CD4-positive, alpha-beta T cell treated with Interleukin-17A for 1 hour (primary cell): ENCODE results near the gene ANTKMT.
"Not testable (repeated sequence)": the region's sequence is repeated elsewhere in the genome, so short reads cannot be mapped to it uniquely, and the experiment has no call there.

Experiments used
- DNase-seq: peaks from one replicate; pipeline ENCODE4 v3.0.0-alpha.2; 2020

Gene ANTKMT

GRCh38 chr16:728890-729744, 8.2 kb downstream of the ANTKMT start:
- DNase-seq = no peak

GRCh38 chr16:729768-730665, 9.1 kb downstream of the ANTKMT start:
- no peak for DNase-seq

- no peak for DNase-seq
These were observed 9.9 kb downstream of the ANTKMT start for GRCh38 chr16:730666-731509.

- no peak for DNase-seq
These were observed 11.4 kb downstream of the ANTKMT start for GRCh38 chr16:732332-732731.

GRCh38 chr16:732936-733335, 12.0 kb downstream of the ANTKMT start:
- DNase-seq = no peak

GRCh38 chr16:733382-734207, 12.6 kb downstream of the ANTKMT start:
- no peak for DNase-seq

GRCh38 chr16:734208-734980, 13.4 kb downstream of the ANTKMT start:
- no peak for DNase-seq

GRCh38 chr16:734981-735881, 14.3 kb downstream of the ANTKMT start:
- no peak for DNase-seq

GRCh38 chr16:735982-736453, 15.1 kb downstream of the ANTKMT start:
- DNase-seq = no peak

- DNase-seq = no peak
These were observed 16.1 kb downstream of the ANTKMT start for GRCh38 chr16:736936-737481.

- DNase-seq = no peak
These were observed 18.9 kb downstream of the ANTKMT start for GRCh38 chr16:739560-740458.

- DNase-seq = no peak
These were observed 19.5 kb downstream of the ANTKMT start for GRCh38 chr16:740459-740763.

GRCh38 chr16:740764-741505, 20.0 kb downstream of the ANTKMT start, which contains the start of gene CIAO3:
TSS of gene CIAO3 (minus strand) at chr16:740997. CDS start at chr16:740985, 12 bp downstream.
- peak; percentile 92 for DNase-seq

- no peak for DNase-seq
These were observed 21.2 kb downstream of the ANTKMT start for GRCh38 chr16:741986-742629.

- not testable (repeated sequence) for DNase-seq
These were observed 21.9 kb downstream of the ANTKMT start for GRCh38 chr16:742894-743293.

GRCh38 chr16:743794-744500, 23.0 kb downstream of the ANTKMT start:
- no peak for DNase-seq

GRCh38 chr16:745739-746138, 24.8 kb downstream of the ANTKMT start:
- no peak for DNase-seq
